ENCODE measurements around the gene TARBP1.

GRCh38 chr1:234489007-234489697, 10.2 kb upstream of the TARBP1 start:
- TF ChIP-seq POLR2AphosphoS5 (IDR thresholded peaks at IDR 0.05) (no peak), POLR2A (IDR thresholded peaks at IDR 0.05) (no peak)
